K562 (cell line): ENCODE measurements around the gene LSR. TPM values are rescaled to one million over a fixed set of nuclear protein-coding genes. Genes with fewer than 3 reads are reported as not detected.

Experiments used
- ASH1L ChIP-seq: fragments of 450-650 bp; IDR thresholded peaks from 2 replicates; pipeline ENCODE4 v1.6.1; 2018; ENCODE audit warnings: borderline replicate concordance, mild to moderate bottlenecking, low read depth; ENCODE audit not compliant: partially characterized antibody
- BDP1 ChIP-seq: IDR thresholded peaks from 3 replicates; pipeline ENCODE4 v1.6.1; 2011; ENCODE audit not compliant: insufficient read length, insufficient read depth
- GMEB1 ChIP-seq: fragments of 250-450 bp; sonication (Bioruptor Pico); IDR thresholded peaks from 2 replicates; pipeline ENCODE4 v1.4.0; 2020; ENCODE audit warnings: mild to moderate bottlenecking
- HINFP ChIP-seq: fragments of 450-650 bp; conservative IDR thresholded peaks from 2 replicates; pipeline ENCODE4 v1.6.1; 2016; ENCODE audit warnings: missing genetic modification characterization, low read depth, mild to moderate bottlenecking, control low read depth, missing compliant biosample characterization
- KDM2B ChIP-seq: fragments of 250-450 bp; sonication (Bioruptor Pico); IDR thresholded peaks from 2 replicates; pipeline ENCODE4 v1.8.0; 2021; ENCODE audit warnings: mild to moderate bottlenecking, moderate library complexity
- MAFG ChIP-seq: fragments of 450-650 bp; conservative IDR thresholded peaks from 2 replicates; pipeline ENCODE4 v1.6.1; 2016; ENCODE audit warnings: missing genetic modification characterization, missing compliant biosample characterization
- MECOM ChIP-seq: fragments of 250-450 bp; sonication (Bioruptor Pico); IDR thresholded peaks from 2 replicates; pipeline ENCODE4 v1.8.0; 2022; ENCODE audit warnings: inconsistent platforms
- MEF2A ChIP-seq: IDR thresholded peaks from 2 replicates; pipeline ENCODE4 v1.6.1; 2011; ENCODE audit warnings: low read depth, mild to moderate bottlenecking, low read length, moderate library complexity; ENCODE audit not compliant: control insufficient read depth
- MTA1 ChIP-seq: fragments of 450-650 bp; IDR thresholded peaks from 2 replicates; pipeline ENCODE4 v1.6.1; 2017; ENCODE audit warnings: borderline replicate concordance
- MXI1 ChIP-seq: IDR thresholded peaks from 2 replicates; pipeline ENCODE4 v1.6.1; 2011; ENCODE audit warnings: low read depth, mild to moderate bottlenecking, improper control_type of control experiment, low read length
- NCOA4 ChIP-seq: fragments of 450-650 bp; IDR thresholded peaks from 2 replicates; pipeline ENCODE4 v1.6.1; 2018; ENCODE audit warnings: mild to moderate bottlenecking; ENCODE audit not compliant: partially characterized antibody
- POLR2AphosphoS2 ChIP-seq: IDR thresholded peaks from 2 replicates; pipeline ENCODE4 v1.6.1; 2012; ENCODE audit warnings: low read length, improper control_type of control experiment
- RHOXF2B ChIP-seq: fragments of 250-450 bp; sonication (Bioruptor Pico); conservative IDR thresholded peaks from 2 replicates; pipeline ENCODE4 v1.5.1; 2021
- SP1 ChIP-seq: sonication (generic); formaldehyde crosslinking; IDR thresholded peaks from 2 replicates; pipeline ENCODE4 v1.8.1; 2022; ENCODE audit warnings: mild to moderate bottlenecking, missing genetic modification reagents
- TSHZ1 ChIP-seq: fragments of 250-450 bp; sonication (Bioruptor Pico); IDR thresholded peaks from 2 replicates; pipeline ENCODE4 v1.4.0; 2020; ENCODE audit warnings: mild to moderate bottlenecking, moderate library complexity
- ZNF184 ChIP-seq: sonication (generic); formaldehyde crosslinking; IDR thresholded peaks from 2 replicates; pipeline ENCODE4 v1.5.0; 2020; ENCODE audit warnings: missing genetic modification reagents
- ZNF639 ChIP-seq, 2 experiments: fragments of 200-800 bp in 1 of 2; sonication (Bioruptor generic) in 1 of 2; sonication (generic) in 1 of 2; formaldehyde crosslinking in 1 of 2; IDR thresholded peaks in 1 of 2; conservative IDR thresholded peaks in 1 of 2; 2 replicates each; pipeline versions ENCODE4 v1.5.0 to v1.6.1; 2016 to 2020; ENCODE audit warnings: missing compliant biosample characterization in 1 of 2, missing genetic modification characterization in 1 of 2, missing genetic modification reagents in 1 of 2
- polyA plus RNA-seq, 8 experiments: library from polyadenylated mRNA; depleted of rRNA in 4 of 8; stranded (reverse) in 5 of 8; unstranded in 3 of 8; fragments of >200 nt; fragmentation: Nextera tagmentation in 2 of 8; fragmentation: Illumina TruSeq in 1 of 8; extraction: Ambion mirVana in 2 of 8; extraction: Trizol in 1 of 8; gene quantifications; 2 replicates each; pipeline versions ENCODE4 v1.2.1 to v1.2.3, GENCODE V29; 2011 to 2014; ENCODE audit warnings: inconsistent platforms in 1 of 8, missing spikeins in 1 of 8
- total RNA-seq, 7 experiments: library from RNA; depleted of rRNA in 6 of 7; stranded (reverse); fragments of >200 nt in 6 of 7; fragmentation: Illumina TruSeq in 2 of 7; extraction: Trizol in 2 of 7; gene quantifications; 2 replicates each; pipeline versions ENCODE4 v1.2.1 to v1.2.3, GENCODE V29; 2011 to 2021; ENCODE audit warnings: low replicate concordance in 1 of 7
- TF ChIP-seq, protein P1 (sequence below): fragments of 450-650 bp; formaldehyde crosslinking; IDR thresholded peaks from 2 replicates; pipeline ENCODE4 v1.4.0; 2020; ENCODE audit warnings: mild to moderate bottlenecking

LSR gene
- total and polyA plus RNA-seq, 9 of the 15 experiments (the other 6 are each of a cell fraction or from before 2014, with no cell fraction given), result 0.44 to 87.9 (median 28.0) TPM

- TF ChIP-seq ZNF639 (CRISPR knock-in tag; conservative IDR thresholded peaks at IDR 0.05 in 1 of 2, IDR thresholded peaks at IDR 0.05 in 1 of 2), result peak in 1 of 2 experiments; percentile 88; a peak in 2 of 4 replicates
- TF ChIP-seq, protein P1, sequence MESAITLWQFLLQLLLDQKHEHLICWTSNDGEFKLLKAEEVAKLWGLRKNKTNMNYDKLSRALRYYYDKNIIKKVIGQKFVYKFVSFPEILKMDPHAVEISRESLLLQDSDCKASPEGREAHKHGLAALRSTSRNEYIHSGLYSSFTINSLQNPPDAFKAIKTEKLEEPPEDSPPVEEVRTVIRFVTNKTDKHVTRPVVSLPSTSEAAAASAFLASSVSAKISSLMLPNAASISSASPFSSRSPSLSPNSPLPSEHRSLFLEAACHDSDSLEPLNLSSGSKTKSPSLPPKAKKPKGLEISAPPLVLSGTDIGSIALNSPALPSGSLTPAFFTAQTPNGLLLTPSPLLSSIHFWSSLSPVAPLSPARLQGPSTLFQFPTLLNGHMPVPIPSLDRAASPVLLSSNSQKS (CRISPR knock-in tag), result no peak
- TF ChIP-seq MXI1, result no peak; the same call in 1 of the 2 replicates
- no peak for TF ChIP-seq HINFP (tag)
- TF ChIP-seq NCOA4, result peak; percentile 17
- TF ChIP-seq MEF2A, result no peak
- TF ChIP-seq POLR2AphosphoS2, result no peak
- peak; percentile 80; the same call in 1 of the 2 replicates for TF ChIP-seq MTA1
- no peak for TF ChIP-seq GMEB1
- TF ChIP-seq ASH1L, result no peak
- no peak for TF ChIP-seq KDM2B (CRISPR knock-in tag)
- TF ChIP-seq MECOM, result no peak; the same call in 1 of the 2 replicates
- TF ChIP-seq BDP1, result no peak
- TF ChIP-seq TSHZ1 (CRISPR knock-in tag), result no peak
- TF ChIP-seq MAFG, result no peak
- TF ChIP-seq ZNF184 (CRISPR knock-in tag), result no peak
- TF ChIP-seq RHOXF2B, result no peak
- TF ChIP-seq SP1, result peak; percentile 63
Observed at GRCh38 chr19:35220315-35220921, 28.4 kb upstream of the LSR start (continued).
